GM18508 (cell line): ENCODE measurements around the gene TBATA.

ENCODE experiments used
- ATAC-seq: cut with Tn5 transposase; IDR thresholded peaks from one replicate; pipeline ENCODE4 v1.9.1; 2021; ENCODE audit warnings: moderate number of reproducible peaks; ENCODE audit not compliant: insufficient read depth, unreplicated experiment

The TBATA gene

GRCh38 chr10:70748801-70749573, 36.2 kb downstream of the TBATA start:
- ATAC-seq: no peak

GRCh38 chr10:70748305-70748704, 36.9 kb downstream of the TBATA start:
- no peak for ATAC-seq

DNA sequence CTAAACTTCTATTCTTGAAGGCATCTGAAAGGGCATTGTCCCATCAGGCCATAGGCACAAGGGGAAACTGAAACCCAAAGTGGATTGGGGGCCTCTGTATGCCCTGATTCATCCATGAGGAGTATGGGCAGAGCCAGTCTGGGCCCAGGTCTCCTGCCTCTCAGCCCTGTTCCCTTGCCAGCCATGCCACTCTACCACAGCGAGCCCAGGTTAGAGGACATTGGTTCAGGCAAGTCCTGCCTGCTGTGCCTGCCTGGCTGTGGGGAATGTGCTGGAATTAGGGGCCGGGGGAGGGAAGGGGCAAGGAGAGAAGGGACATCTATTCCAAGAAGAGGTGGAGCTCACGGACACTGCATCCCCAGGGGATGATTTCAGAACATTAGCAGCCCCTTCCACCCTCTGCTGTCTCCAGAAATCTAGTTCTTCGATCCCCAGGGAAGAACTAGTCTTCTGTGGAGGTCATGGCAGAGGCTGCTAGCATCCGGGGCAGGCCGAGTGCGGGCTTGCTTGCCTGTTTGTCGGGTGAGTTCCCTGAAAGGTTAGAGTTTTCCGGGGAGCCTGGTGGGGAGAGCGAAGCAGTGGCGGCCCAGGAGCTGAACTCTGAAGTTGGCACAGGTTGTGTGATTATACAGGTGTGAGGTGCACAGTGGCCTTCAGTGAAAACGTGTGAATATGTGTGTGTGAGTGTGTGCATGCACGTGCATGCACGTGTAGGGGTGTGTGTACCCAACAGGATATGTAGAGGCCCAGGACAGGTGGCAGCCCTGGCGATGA, 37.8 kb downstream of the TBATA start:
- no peak for ATAC-seq

GRCh38 chr10:70745555-70745954, 39.6 kb downstream of the TBATA start:
- no peak for ATAC-seq

DNA sequence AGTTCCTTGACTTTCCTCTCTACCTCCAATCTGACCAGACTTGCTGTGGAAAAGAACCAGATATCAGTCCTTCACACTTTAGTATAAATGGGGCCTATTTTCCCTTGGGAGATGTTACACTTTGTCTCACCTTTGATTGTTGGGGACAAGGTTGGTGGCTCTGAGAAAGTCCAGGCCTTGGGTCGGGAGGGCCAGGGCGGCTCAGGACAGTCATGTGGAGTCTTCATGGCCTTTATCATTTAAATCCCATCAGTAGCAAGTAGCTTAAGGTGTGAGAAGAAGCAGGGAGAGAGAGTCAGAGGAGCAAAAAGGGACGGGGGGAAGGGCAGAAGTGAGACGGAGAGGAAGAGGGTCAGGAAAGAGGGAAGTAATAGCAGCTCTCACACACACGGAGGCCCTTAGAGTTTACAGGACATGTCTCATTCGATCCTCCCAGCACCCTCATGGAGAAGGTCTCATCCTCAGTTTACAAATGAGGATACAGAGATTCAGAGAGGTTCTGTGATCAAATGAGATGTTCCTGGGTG, 40.5 kb downstream of the TBATA start:
- no peak for ATAC-seq

GRCh38 chr10:70743879-70744278, 41.3 kb downstream of the TBATA start:
- ATAC-seq: no peak

GRCh38 chr10:70743430-70743788, 41.8 kb downstream of the TBATA start:
- ATAC-seq: no peak

DNA sequence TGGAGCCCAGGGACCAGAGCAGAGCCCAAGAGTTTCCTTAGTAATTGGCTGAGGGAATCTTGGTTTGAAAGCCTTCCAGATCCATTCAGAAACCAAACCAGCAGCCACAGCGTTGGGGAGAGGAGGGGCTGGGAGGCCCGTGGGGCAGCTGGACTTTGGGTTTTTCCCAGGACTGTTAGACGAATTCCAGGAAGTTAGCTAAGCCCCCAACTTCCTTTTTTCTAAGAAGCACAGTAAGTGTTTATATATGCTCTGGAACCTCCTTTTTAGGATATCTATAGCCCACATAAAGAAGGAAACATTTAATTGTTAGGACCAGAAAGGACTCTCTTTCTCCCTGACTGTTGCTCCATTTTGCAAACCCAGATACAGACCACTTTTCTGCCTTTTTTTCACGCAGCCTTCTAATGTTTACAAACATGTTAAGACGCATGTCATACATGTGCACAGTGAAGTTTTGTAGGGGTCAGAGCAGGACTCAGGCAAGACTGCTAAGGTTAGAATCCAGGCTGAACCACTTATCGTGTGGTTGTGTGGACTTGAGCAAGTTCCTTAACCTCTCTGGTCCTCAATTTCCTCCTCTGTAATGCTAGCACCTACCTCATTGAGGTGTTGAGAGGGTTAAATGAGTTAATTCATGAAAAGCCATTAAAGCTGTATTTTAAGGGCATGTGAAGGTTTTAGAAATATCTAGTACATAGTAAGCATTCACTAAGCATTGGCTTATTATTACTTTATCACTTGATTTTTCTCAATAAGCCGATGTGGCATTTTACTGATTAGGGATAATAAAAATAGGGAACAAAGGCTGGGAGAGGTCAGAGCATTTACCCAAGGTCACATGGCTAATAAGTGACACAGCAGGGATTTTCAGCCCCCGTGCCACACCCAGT, 42.4 kb downstream of the TBATA start:
- ATAC-seq: no peak

- no peak for ATAC-seq
Observed at GRCh38 chr10:70740406-70741288, 44.5 kb downstream of the TBATA start.

GRCh38 chr10:70738761-70739121, 46.4 kb downstream of the TBATA start:
- no peak for ATAC-seq

GRCh38 chr10:70738006-70738760, 47.0 kb downstream of the TBATA start:
- no peak for ATAC-seq

DNA sequence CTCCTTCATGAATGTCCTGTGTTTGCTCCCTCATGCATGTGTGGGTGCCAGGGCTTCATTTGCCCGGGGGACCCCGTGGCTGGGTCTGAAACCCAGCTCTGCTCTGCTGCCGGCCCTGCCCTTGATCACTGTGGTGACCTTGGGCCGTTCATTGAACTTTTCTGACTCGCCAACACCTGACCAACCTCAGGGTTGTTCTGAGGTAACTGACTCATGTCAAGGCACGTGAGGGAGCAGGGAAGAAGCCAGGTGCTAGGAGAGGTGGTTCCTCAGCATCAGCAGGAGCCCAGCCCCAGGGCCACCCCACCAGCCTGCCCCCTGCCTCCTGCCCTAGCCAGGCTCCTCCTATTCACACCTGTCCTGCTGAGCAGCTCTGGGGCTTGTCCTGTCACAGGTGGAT, 47.9 kb downstream of the TBATA start:
- ATAC-seq: no peak

GRCh38 chr10:70736525-70736924, 48.7 kb downstream of the TBATA start:
- no peak for ATAC-seq

DNA sequence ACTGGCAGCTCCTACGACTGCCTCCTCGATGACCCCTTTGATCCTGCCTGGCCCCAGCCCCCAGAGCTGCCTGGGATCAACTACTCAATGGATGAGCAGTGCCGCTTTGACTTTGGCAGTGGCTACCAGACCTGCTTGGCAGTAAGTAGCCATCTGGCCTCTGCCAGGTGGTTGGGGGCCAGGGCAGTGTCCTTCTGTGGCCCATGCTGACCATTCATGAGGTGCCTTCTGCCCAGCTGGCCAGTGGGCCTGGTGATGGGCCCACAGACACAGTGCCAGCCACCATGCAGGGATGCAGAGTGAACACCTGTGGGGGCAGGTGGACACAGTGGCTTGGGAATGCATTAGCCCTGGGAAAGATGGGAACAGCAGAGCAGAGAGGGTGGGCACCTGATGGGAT, 50.0 kb downstream of the TBATA start:
- no peak for ATAC-seq

GRCh38 chr10:70733051-70733450, 52.1 kb downstream of the TBATA start:
- ATAC-seq: no peak

- ATAC-seq: no peak
Observed at GRCh38 chr10:70732569-70732968, 52.6 kb downstream of the TBATA start.

- ATAC-seq: no peak
Observed at GRCh38 chr10:70730955-70731354, 54.2 kb downstream of the TBATA start.

- no peak for ATAC-seq
Observed at GRCh38 chr10:70729763-70730357, 55.3 kb downstream of the TBATA start.

DNA sequence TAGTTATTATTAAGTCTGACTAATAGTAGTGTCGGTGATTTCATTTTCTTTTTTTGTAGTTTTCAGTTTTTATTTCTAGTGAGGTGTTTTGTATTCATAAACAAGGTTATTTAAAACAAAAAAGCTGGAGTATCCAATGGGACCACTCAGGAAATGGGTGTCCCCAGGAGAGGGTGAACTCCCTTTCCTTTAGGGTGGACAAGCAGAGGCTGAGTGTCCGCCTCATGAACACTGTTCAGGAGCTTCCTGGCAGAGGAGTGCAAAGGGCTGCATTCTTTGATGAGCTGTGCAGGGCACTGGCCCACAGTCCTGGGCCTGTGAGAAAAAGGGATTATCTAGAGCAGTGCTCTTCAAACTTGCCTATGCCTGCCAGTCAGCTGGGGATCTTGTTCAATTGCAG, 56.8 kb downstream of the TBATA start:
- ATAC-seq: no peak
